HEK293 (cell line): Measurements from ENCODE around the gene STX18.

Source experiments
- CTCF ChIA-PET: fragments of 350-600 bp; formaldehyde crosslinking; extraction: SDS; loops from one replicate; lab custom pipeline; 2021; ENCODE audit warnings: antibody characterized with exemption; lab: Yijun Ruan, JAX
- POLR2A ChIA-PET: fragments of 300-600 bp; formaldehyde crosslinking; extraction: SDS; loops from one replicate; lab custom pipeline; 2020; ENCODE audit warnings: antibody characterized with exemption, inconsistent platforms; lab: Yijun Ruan, JAX
- H3K27ac ChIP-seq: fragments of 200-500 bp; sonication (Bioruptor generic); 2 replicates; pipeline ENCODE4 v1.5.1; 2014; ENCODE audit warnings: low read depth, low read length, control low read depth, inconsistent platforms; ENCODE audit errors: extremely low read depth
- H3K36me3 ChIP-seq, 2 experiments: fragments of 200-500 bp in 1 of 2; sonication (Bioruptor generic) in 1 of 2; 1 replicate in 1 of 2; 2 replicates in 1 of 2; pipeline ENCODE4 v1.5.1; 2014 to 2017; ENCODE audit warnings: inconsistent platforms in 2 of 2, low read length in 2 of 2; ENCODE audit not compliant: control insufficient read depth in 2 of 2, insufficient read depth in 1 of 2
- H3K4me1 ChIP-seq: fragments of 200-500 bp; sonication (Bioruptor generic); 2 replicates; pipeline ENCODE4 v1.5.1; 2014; ENCODE audit warnings: mild to moderate bottlenecking, low read length, inconsistent platforms; ENCODE audit not compliant: control insufficient read depth, insufficient read depth
- H3K4me3 ChIP-seq: 2 replicates; pipeline ENCODE4 v1.5.1; 2011; ENCODE audit warnings: low read depth, mild to moderate bottlenecking, control low read depth, low read length, moderate library complexity
- H3K9me3 ChIP-seq: fragments of 200-500 bp; sonication (Bioruptor generic); 2 replicates; pipeline ENCODE4 v1.5.1; 2014; ENCODE audit warnings: low read depth, low read length, inconsistent platforms; ENCODE audit not compliant: control insufficient read depth, insufficient read depth
- ZNF146 ChIP-seq: fragments of 450-650 bp; formaldehyde crosslinking; IDR thresholded peaks from 2 replicates; pipeline ENCODE4 v1.5.1; 2016; ENCODE audit warnings: missing biosample characterization, missing genetic modification characterization
- ZXDB ChIP-seq: fragments of 450-650 bp; formaldehyde crosslinking; IDR thresholded peaks from 2 replicates; pipeline ENCODE4 v1.5.1; 2016; ENCODE audit warnings: missing biosample characterization, missing genetic modification characterization

STX18 gene

DNA sequence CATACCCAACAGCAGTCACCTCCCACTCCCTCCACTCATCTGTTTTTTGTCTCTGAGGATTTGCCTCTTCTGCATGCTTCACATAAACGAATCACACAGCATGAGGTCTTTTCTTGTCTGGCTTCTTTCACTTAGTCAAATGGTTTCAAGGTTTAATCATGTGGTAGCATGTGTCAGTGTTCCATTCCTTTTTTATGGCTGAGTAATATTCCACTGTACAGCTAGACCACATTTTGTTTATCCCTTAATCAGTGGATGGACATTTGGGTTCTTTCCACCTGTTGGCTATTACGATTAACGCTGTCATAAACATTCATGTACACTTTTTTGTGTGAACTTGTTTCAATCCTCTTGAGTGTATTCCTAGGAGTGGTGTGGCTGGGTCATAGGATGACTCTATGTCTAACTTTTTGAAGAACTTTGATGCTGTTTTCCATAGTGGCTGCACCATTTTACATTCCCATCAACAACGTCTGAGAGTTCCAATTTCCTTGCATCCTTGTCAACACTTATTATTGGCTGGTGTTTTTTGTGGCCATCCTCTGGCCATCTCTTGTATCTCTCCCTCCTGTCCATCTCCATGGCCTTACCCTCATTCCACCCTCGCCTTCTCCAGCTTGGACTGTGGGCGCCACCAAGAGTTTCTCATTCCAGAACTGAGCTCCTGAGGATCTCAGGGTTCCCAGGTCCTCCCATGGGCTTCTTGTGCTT, 167.3 kb downstream of the STX18 start:
- ChIA-PET POLR2A (no interaction called here), CTCF (interaction anchor here (0.6 to 1.9 kb wide), 2 partner anchors 10 to 1960 kb away, joined by 3 to 9 read pairs; no protein-coding TSS in a partner anchor)
- Histone ChIP-seq H3K4me3 (no peak overlapping the region), H3K36me3 (no peaks in the 10 kb centered on the region), H3K4me1 (no peaks in the 10 kb centered on the region), H3K27ac (no peak overlapping the region), H3K9me3 (no peaks in the 10 kb centered on the region)
- TF ChIP-seq ZNF146 (tag by site-specific recombination) (peak; percentile 63; the same call in 1 of the 2 replicates), ZXDB (no peak)
